ENCODE measurements around the gene ROCK2. TPM values are rescaled to one million over a fixed set of nuclear protein-coding genes. Genes with fewer than 3 reads are reported as not detected.
"Not testable (repeated sequence)": the region's sequence is repeated elsewhere in the genome, so short reads cannot be mapped to it uniquely, and the experiment has no call there.

ROCK2 gene
- total RNA-seq, 4 donors from 2014 or later = 110 to 197 (median 155) TPM

- no peak for TF ChIP-seq CTCF (IDR thresholded peaks at IDR 0.05)
- DNase-seq (ENCODE audit: low spot score) = no peak
- no peak for ATAC-seq (ENCODE audit: low FRiP score)
Measured at GRCh38 chr2:11264007-11264406, 80.4 kb downstream of the ROCK2 start.

GRCh38 chr2:11263177-11263576, 81.3 kb downstream of the ROCK2 start:
- no peak for TF ChIP-seq CTCF (IDR thresholded peaks at IDR 0.05)
- DNase-seq (ENCODE audit: low spot score) (no peak), ATAC-seq (ENCODE audit: low FRiP score) (no peak)

- DNase-seq (ENCODE audit: low spot score); ATAC-seq (ENCODE audit: low FRiP score): not testable (repeated sequence)
Measured at GRCh38 chr2:11262438-11262837, 82.0 kb downstream of the ROCK2 start.

GRCh38 chr2:11261564-11261963, 82.9 kb downstream of the ROCK2 start:
- not testable (repeated sequence) for ATAC-seq (ENCODE audit: low FRiP score); DNase-seq (ENCODE audit: low spot score)

GRCh38 chr2:11260979-11261378, 83.5 kb downstream of the ROCK2 start:
- TF ChIP-seq CTCF (IDR thresholded peaks at IDR 0.05) = no peak
- no peak for ATAC-seq (ENCODE audit: low FRiP score)

GRCh38 chr2:11257964-11258363, 86.5 kb downstream of the ROCK2 start:
- TF ChIP-seq CTCF (IDR thresholded peaks at IDR 0.05) = no peak
- ATAC-seq (ENCODE audit: low FRiP score) (no peak), DNase-seq (ENCODE audit: low spot score) (no peak)

More at GRCh38 chr2:11260979-11261378, 83.5 kb downstream of the ROCK2 start:
- no peak for DNase-seq (ENCODE audit: low spot score)

- no peak for DNase-seq (ENCODE audit: low spot score)
- no peak for TF ChIP-seq CTCF (IDR thresholded peaks at IDR 0.05)
- no peak for ATAC-seq (ENCODE audit: low FRiP score)
Measured at GRCh38 chr2:11257078-11257477, 87.4 kb downstream of the ROCK2 start.

- no peak for TF ChIP-seq CTCF (IDR thresholded peaks at IDR 0.05)
- ATAC-seq (ENCODE audit: low FRiP score) (no peak), DNase-seq (ENCODE audit: low spot score) (no peak)
Measured at GRCh38 chr2:11256166-11256565, 88.3 kb downstream of the ROCK2 start.

All from omental fat pad (tissue), 4 donors.